Measurements from ENCODE around the gene LEPROT. TPM values are rescaled to one million over a fixed set of nuclear protein-coding genes. Genes with fewer than 3 reads are reported as not detected.

The LEPROT gene
- total and polyA plus RNA-seq, 2 experiments from 2014 or later = 66.9 to 171 TPM

- H3K9me2 ChIP-seq (ENCODE audit: insufficient read depth) = no peaks in the 10 kb centered on the region
- H3K9me3 ChIP-seq (ENCODE audit: low read depth) = no peaks in the 10 kb centered on the region
- TF ChIP-seq EZH2phosphoT487 (IDR thresholded peaks at IDR 0.05; ENCODE audit: insufficient read depth, low read depth) = no peak
- TF ChIP-seq EZH2 (IDR thresholded peaks at IDR 0.05; ENCODE audit: insufficient read depth, poor library complexity, severe bottlenecking) = no peak
- H3K4me3 ChIP-seq = no peak overlapping the region
- no peak for DNase-seq
- H3K36me3 ChIP-seq (ENCODE audit: low read depth) = no peaks in the 10 kb centered on the region
- H3F3A ChIP-seq (ENCODE audit: insufficient read depth) = no peaks in the 10 kb centered on the region
- H3K4me1 ChIP-seq (ENCODE audit: insufficient read depth) = peaks cover 9% of the 10 kb centered on the region
- in situ Hi-C loops (cut with MboI) = no loop called here
- H2AFZ ChIP-seq = no peak overlapping the region
- H3K9ac ChIP-seq = no peak overlapping the region
- H3K27me3 ChIP-seq (replicated peaks; ENCODE audit: insufficient read depth) = no peaks in the 10 kb centered on the region
- H3K4me2 ChIP-seq (ENCODE audit: unreplicated experiment) = no peak overlapping the region
- WGBS, 2 experiments (ENCODE audit: low coverage in 1 of 2, low lambda C conversion rate in 2 of 2, missing lambda C conversion rate in 2 of 2) = 78 to 84% methylated on average over 4 of the region's 4 CpGs
- H3K79me2 ChIP-seq (ENCODE audit: insufficient read depth) = no peaks in the 10 kb centered on the region
- H4K20me1 ChIP-seq (ENCODE audit: insufficient read depth) = no peaks in the 10 kb centered on the region
- no peak overlapping the region for H3K27ac ChIP-seq
Observed at GRCh38 chr1:65480684-65481405, 60.4 kb downstream of the LEPROT start.

- H3F3A ChIP-seq (ENCODE audit: insufficient read depth) = no peaks in the 10 kb centered on the region
- no peak for DNase-seq
- no peak overlapping the region for H3K27ac ChIP-seq
- WGBS, 2 experiments (ENCODE audit: low coverage in 1 of 2, low lambda C conversion rate in 2 of 2, missing lambda C conversion rate in 2 of 2) = 71 to 76% methylated on average over 8 of the region's 8 CpGs
- TF ChIP-seq EZH2phosphoT487 (IDR thresholded peaks at IDR 0.05; ENCODE audit: insufficient read depth, low read depth) (no peak), EZH2 (IDR thresholded peaks at IDR 0.05; ENCODE audit: insufficient read depth, poor library complexity, severe bottlenecking) (no peak)
- no peaks in the 10 kb centered on the region for H3K27me3 ChIP-seq (replicated peaks; ENCODE audit: insufficient read depth)
- H3K4me3 ChIP-seq = no peak overlapping the region
- in situ Hi-C loops (cut with MboI) = no loop called here
- no peaks in the 10 kb centered on the region for H3K79me2 ChIP-seq (ENCODE audit: insufficient read depth)
- H3K9ac ChIP-seq = no peak overlapping the region
- H4K20me1 ChIP-seq (ENCODE audit: insufficient read depth) = no peaks in the 10 kb centered on the region
- no peaks in the 10 kb centered on the region for H3K36me3 ChIP-seq (ENCODE audit: low read depth)
- no peaks in the 10 kb centered on the region for H3K9me2 ChIP-seq (ENCODE audit: insufficient read depth)
- no peaks in the 10 kb centered on the region for H3K9me3 ChIP-seq (ENCODE audit: low read depth)
- H3K4me1 ChIP-seq (ENCODE audit: insufficient read depth) = no peaks in the 10 kb centered on the region
- H2AFZ ChIP-seq = no peak overlapping the region
- no peak overlapping the region for H3K4me2 ChIP-seq (ENCODE audit: unreplicated experiment)
Observed at GRCh38 chr1:65483993-65484754, 63.7 kb downstream of the LEPROT start.

Small RNAs within 50 kb of the gene (small RNA-seq; reads per million reads assigned to genes)
- gene RNU2-15P (ENCODE audit: low read depth, low replicate concordance) = 0.56 reads per million

Other genes starting within 250 kb of the LEPROT start
- 2.8 and 4.2 TPM in 2 replicates for gene DNAJC6, start 111.1 kb upstream of the LEPROT start, total RNA-seq (2014; rRNA removed; shearing (Covaris generic))
- gene DNAJC6, start 111.1 kb upstream of the LEPROT start, polyA plus RNA-seq (2016; fragmentation: Nextera tagmentation; extraction: Ambion mirVana) = 2.5 TPM in 2 replicates
- 10.6 and 11.0 TPM in 2 replicates for gene LEPR, start within 50 bp of the LEPROT start, total RNA-seq (2014; rRNA removed; shearing (Covaris generic))
- 8.7 TPM in 2 replicates for gene LEPR, start within 50 bp of the LEPROT start, polyA plus RNA-seq (2016; fragmentation: Nextera tagmentation; extraction: Ambion mirVana)

Data from GM23248 (cell line).